RCC 7860 (cell line): ENCODE results near the gene MYOM3.

Source experiments
- DNase-seq: peaks from one replicate; pipeline ENCODE4 v3.0.0-alpha.2; 2015; ENCODE audit warnings: low spot score
- FAIRE-seq: peaks from 2 replicates; lab custom pipeline; 2012; peaks lifted over from hg19 to GRCh38; lab: Jason Lieb, UNC

MYOM3 gene

GRCh38 chr1:24097663-24098062 is 14.3 kb downstream of the MYOM3 start:
- DNase-seq: no peak
- no peak for FAIRE-seq

GRCh38 chr1:24096739-24097103 is 15.2 kb downstream of the MYOM3 start:
- DNase-seq (no peak), FAIRE-seq (no peak)

GRCh38 chr1:24096009-24096738 is 15.8 kb downstream of the MYOM3 start:
- no peak for FAIRE-seq
- no peak for DNase-seq

- no peak for DNase-seq
- no peak for FAIRE-seq
Measured at GRCh38 chr1:24095140-24095859, 16.6 kb downstream of the MYOM3 start.

GRCh38 chr1:24094554-24094953 is 17.4 kb downstream of the MYOM3 start:
- FAIRE-seq (no peak), DNase-seq (no peak)

GRCh38 chr1:24093732-24094131 is 18.2 kb downstream of the MYOM3 start:
- DNase-seq (no peak), FAIRE-seq (no peak)

- FAIRE-seq (no peak), DNase-seq (no peak)
Measured at GRCh38 chr1:24092979-24093378, 19.0 kb downstream of the MYOM3 start.

- FAIRE-seq: no peak
- DNase-seq: no peak
Measured at GRCh38 chr1:24091971-24092482, 19.9 kb downstream of the MYOM3 start.

GRCh38 chr1:24090736-24091135 is 21.2 kb downstream of the MYOM3 start:
- FAIRE-seq (no peak), DNase-seq (no peak)

GRCh38 chr1:24089743-24090555 is 22.0 kb downstream of the MYOM3 start:
- DNase-seq (no peak), FAIRE-seq (no peak)

GRCh38 chr1:24089027-24089742 is 22.8 kb downstream of the MYOM3 start:
- FAIRE-seq (no peak), DNase-seq (no peak)

- DNase-seq (no peak), FAIRE-seq (no peak)
Measured at GRCh38 chr1:24086466-24086865, 25.5 kb downstream of the MYOM3 start.

GRCh38 chr1:24085546-24085945 is 26.4 kb downstream of the MYOM3 start:
- DNase-seq (no peak), FAIRE-seq (no peak)

GRCh38 chr1:24085007-24085406 is 26.9 kb downstream of the MYOM3 start:
- FAIRE-seq (no peak), DNase-seq (no peak)

- FAIRE-seq: no peak
- no peak for DNase-seq
Measured at GRCh38 chr1:24084050-24084449, 27.9 kb downstream of the MYOM3 start.

- FAIRE-seq (no peak), DNase-seq (no peak)
Measured at GRCh38 chr1:24082372-24082771, 29.6 kb downstream of the MYOM3 start.

GRCh38 chr1:24081190-24081589 is 30.7 kb downstream of the MYOM3 start:
- FAIRE-seq (no peak), DNase-seq (no peak)

- DNase-seq (no peak), FAIRE-seq (no peak)
Measured at GRCh38 chr1:24080131-24080530, 31.8 kb downstream of the MYOM3 start.

GRCh38 chr1:24077278-24077978 is 34.5 kb downstream of the MYOM3 start:
- FAIRE-seq (no peak), DNase-seq (no peak)

- no peak for DNase-seq
- FAIRE-seq: no peak
Measured at GRCh38 chr1:24075946-24076345, 36.0 kb downstream of the MYOM3 start.

GRCh38 chr1:24075590-24075854 is 36.4 kb downstream of the MYOM3 start:
- no peak for FAIRE-seq
- DNase-seq: no peak
